Measurements from ENCODE around the gene TNFSF10. TPM values are rescaled to one million over a fixed set of nuclear protein-coding genes. Genes with fewer than 3 reads are reported as not detected.

Gene TNFSF10
- total and polyA plus RNA-seq, 7 donors: 17.9 to 76.8 (median 36.4) TPM

DNA sequence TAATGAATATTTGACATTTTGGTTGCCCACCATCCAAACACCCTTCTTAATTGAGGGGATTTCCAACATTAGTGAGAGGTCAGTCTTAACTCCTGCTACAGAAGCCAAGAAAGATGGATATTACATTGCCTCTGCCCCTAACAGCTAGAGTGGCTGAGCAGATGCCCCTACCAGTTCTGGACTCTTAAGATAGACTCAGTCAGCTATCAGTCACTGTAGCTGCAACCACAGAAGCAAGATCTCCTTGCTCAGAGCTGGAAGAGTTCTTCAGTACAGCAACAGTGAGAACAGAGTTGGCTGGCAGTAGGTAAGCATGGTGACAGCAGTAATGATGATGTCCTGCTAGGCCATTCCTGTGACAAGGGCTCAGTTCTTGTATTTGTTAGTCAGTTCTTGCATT, 29.4 kb upstream of the TNFSF10 start:
- no peak for DNase-seq
- intact Hi-C loops (cut with DNase I): no loop called here
- Histone ChIP-seq H3K27ac (no peak overlapping the region), H3K36me3 (no peaks in the 10 kb centered on the region), H3K4me3 (no peak overlapping the region), H3K9me3 (no peaks in the 10 kb centered on the region), H3K27me3 (no peaks in the 10 kb centered on the region), H3K4me1 (peaks cover 0 to 7% (median 2%) of the 10 kb centered on the region in 4 donors)
- no peak for TF ChIP-seq EP300 (IDR thresholded peaks at IDR 0.05)
- TF ChIP-seq CTCF (IDR thresholded peaks at IDR 0.05): no peak
- TF ChIP-seq POLR2A (IDR thresholded peaks at IDR 0.05): no peak
- no peak for TF ChIP-seq POLR2AphosphoS5 (IDR thresholded peaks at IDR 0.05)

- no peak for DNase-seq
- H3K27me3 ChIP-seq: no peaks in the 10 kb centered on the region
- no peaks in the 10 kb centered on the region for H3K9me3 ChIP-seq
- no peak overlapping the region for H3K4me3 ChIP-seq
- TF ChIP-seq EP300 (IDR thresholded peaks at IDR 0.05) (no peak), POLR2AphosphoS5 (IDR thresholded peaks at IDR 0.05) (no peak), CTCF (IDR thresholded peaks at IDR 0.05) (no peak), POLR2A (IDR thresholded peaks at IDR 0.05) (no peak)
- intact Hi-C loops (cut with DNase I): no loop called here
- peaks cover 0 to 12% (median 0%) of the 10 kb centered on the region in 4 donors for H3K4me1 ChIP-seq
- no peak overlapping the region for H3K27ac ChIP-seq
- H3K36me3 ChIP-seq: no peaks in the 10 kb centered on the region
- WGBS, 2 donors: 97 to 100% methylated on average over 1 of the region's 1 CpG
Measured at GRCh38 chr3:172551874-172552273, 28.6 kb upstream of the TNFSF10 start.

- Histone ChIP-seq H3K36me3 (no peaks in the 10 kb centered on the region), H3K27ac (no peak overlapping the region), H3K27me3 (no peaks in the 10 kb centered on the region), H3K4me1 (peaks cover 0 to 12% (median 0%) of the 10 kb centered on the region in 4 donors), H3K4me3 (no peak overlapping the region), H3K9me3 (no peaks in the 10 kb centered on the region)
- DNase-seq: no peak
- TF ChIP-seq EP300 (IDR thresholded peaks at IDR 0.05) (no peak), POLR2AphosphoS5 (IDR thresholded peaks at IDR 0.05) (no peak), POLR2A (IDR thresholded peaks at IDR 0.05) (no peak), CTCF (IDR thresholded peaks at IDR 0.05) (no peak)
- intact Hi-C loops (cut with DNase I): no loop called here
- 78 to 84% methylated on average over 6 of the region's 6 CpGs for WGBS, 2 donors
Measured at GRCh38 chr3:172550347-172550943, 27.2 kb upstream of the TNFSF10 start.

DNA sequence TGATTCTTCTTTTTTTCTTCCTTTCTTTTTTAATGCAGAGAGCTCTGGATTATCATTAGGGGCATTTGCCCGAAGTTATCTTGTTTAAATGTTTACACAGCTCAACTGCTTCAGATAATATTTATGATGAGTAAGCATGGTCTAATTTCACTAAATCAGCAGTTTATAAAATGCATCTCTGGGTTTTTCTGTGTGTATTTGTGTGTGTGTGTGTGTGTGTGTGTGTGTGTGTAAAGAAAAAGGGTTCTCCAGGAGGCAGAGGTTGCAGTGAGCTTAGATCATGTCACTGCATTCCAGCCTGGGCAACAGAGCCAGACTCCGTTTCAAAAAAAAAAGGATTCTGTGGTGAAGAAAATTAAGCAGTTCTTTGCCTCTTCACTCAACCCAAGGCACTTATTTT, 25.9 kb upstream of the TNFSF10 start:
- no peak for TF ChIP-seq CTCF (IDR thresholded peaks at IDR 0.05)
- TF ChIP-seq POLR2A (IDR thresholded peaks at IDR 0.05): no peak
- TF ChIP-seq EP300 (IDR thresholded peaks at IDR 0.05): no peak
- TF ChIP-seq POLR2AphosphoS5 (IDR thresholded peaks at IDR 0.05): no peak
- no peak for DNase-seq
- peaks cover 0 to 12% (median 0%) of the 10 kb centered on the region in 4 donors for H3K4me1 ChIP-seq
- H3K9me3 ChIP-seq: no peaks in the 10 kb centered on the region
- H3K36me3 ChIP-seq: no peaks in the 10 kb centered on the region
- H3K27ac ChIP-seq: no peak overlapping the region
- no peaks in the 10 kb centered on the region for H3K27me3 ChIP-seq
- H3K4me3 ChIP-seq: no peak overlapping the region
- WGBS, 2 donors: 50 to 68% methylated on average over 2 of the region's 2 CpGs
- intact Hi-C loops (cut with DNase I): no loop called here

GRCh38 chr3:172546628-172547214, 23.5 kb upstream of the TNFSF10 start:
- DNase-seq: no peak
- intact Hi-C loops (cut with DNase I): no loop called here
- Histone ChIP-seq H3K4me3 (no peak overlapping the region), H3K9me3 (no peaks in the 10 kb centered on the region), H3K27me3 (no peaks in the 10 kb centered on the region), H3K4me1 (peaks cover 0 to 29% (median 12%) of the 10 kb centered on the region in 4 donors), H3K27ac (peak overlapping the region in 2 of 4 donors; percentile 4), H3K36me3 (no peaks in the 10 kb centered on the region)
- TF ChIP-seq CTCF (IDR thresholded peaks at IDR 0.05): no peak

Data from sigmoid colon (tissue), 7 donors.